Astrocyte of the cerebellum (primary cell): ENCODE results near the gene MAN2C1.
A peak's percentile ranks its signal among the peaks of the same experiment; 100 is the strongest.
"Not testable (repeated sequence)": the region's sequence is repeated elsewhere in the genome, so short reads cannot be mapped to it uniquely, and the experiment has no call there.

Experiments
- DNase-seq: peaks from one replicate; pipeline ENCODE4 v3.0.0-alpha.2; 2011; ENCODE audit warnings: low read depth
- H3K4me3 ChIP-seq: 2 replicates; pipeline ENCODE4 v1.5.1; 2011; ENCODE audit warnings: mild to moderate bottlenecking, low read depth, low read length, moderate library complexity
- in situ Hi-C: cut with HindIII; loops from 2 replicates; pipeline ENCODE4 v1.10.0; 2017; ENCODE audit warnings: low sequenced_read_pairs
- TF ChIP-seq, protein P1 (sequence below): IDR thresholded peaks from 2 replicates; pipeline ENCODE4 v1.5.1; 2012; ENCODE audit warnings: low read length, low read depth, moderate library complexity, mild to moderate bottlenecking; ENCODE audit errors: missing control alignments

The MAN2C1 gene

DNA sequence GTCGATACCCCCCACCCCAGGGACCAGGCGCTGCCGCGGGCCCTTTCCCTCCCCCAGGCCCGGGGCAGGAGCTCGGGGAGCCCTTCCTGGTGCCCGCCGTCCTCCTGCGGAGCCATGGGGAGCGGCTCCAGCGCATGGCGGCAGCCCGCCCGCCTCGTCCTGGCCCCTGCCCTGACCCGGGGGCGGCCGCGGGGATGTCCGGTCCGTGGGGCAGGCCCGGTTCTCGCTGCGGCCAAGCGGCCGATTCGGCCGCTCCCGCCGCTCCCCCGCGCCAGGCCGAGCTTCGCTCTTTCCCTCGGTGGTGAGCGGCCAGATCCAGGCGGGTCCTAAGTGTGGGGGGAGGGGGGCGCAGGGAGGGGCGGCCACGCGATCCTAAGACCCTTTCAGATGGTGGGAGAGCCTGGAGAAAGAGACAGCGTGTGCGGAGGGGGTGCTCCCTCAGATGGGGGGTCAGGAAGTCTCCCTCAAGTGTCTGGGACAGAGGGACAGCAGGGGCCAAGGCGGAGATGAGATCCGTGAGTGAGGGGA, 20.3 kb downstream of the MAN2C1 start:
- no peak for DNase-seq
- peak overlapping the region; percentile 70 for H3K4me3 ChIP-seq
- in situ Hi-C loops: no loop called here
- TF ChIP-seq, protein P1, sequence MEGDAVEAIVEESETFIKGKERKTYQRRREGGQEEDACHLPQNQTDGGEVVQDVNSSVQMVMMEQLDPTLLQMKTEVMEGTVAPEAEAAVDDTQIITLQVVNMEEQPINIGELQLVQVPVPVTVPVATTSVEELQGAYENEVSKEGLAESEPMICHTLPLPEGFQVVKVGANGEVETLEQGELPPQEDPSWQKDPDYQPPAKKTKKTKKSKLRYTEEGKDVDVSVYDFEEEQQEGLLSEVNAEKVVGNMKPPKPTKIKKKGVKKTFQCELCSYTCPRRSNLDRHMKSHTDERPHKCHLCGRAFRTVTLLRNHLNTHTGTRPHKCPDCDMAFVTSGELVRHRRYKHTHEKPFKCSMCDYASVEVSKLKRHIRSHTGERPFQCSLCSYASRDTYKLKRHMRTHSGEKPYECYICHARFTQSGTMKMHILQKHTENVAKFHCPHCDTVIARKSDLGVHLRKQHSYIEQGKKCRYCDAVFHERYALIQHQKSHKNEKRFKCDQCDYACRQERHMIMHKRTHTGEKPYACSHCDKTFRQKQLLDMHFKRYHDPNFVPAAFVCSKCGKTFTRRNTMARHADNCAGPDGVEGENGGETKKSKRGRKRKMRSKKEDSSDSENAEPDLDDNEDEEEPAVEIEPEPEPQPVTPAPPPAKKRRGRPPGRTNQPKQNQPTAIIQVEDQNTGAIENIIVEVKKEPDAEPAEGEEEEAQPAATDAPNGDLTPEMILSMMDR: no peak

DNA sequence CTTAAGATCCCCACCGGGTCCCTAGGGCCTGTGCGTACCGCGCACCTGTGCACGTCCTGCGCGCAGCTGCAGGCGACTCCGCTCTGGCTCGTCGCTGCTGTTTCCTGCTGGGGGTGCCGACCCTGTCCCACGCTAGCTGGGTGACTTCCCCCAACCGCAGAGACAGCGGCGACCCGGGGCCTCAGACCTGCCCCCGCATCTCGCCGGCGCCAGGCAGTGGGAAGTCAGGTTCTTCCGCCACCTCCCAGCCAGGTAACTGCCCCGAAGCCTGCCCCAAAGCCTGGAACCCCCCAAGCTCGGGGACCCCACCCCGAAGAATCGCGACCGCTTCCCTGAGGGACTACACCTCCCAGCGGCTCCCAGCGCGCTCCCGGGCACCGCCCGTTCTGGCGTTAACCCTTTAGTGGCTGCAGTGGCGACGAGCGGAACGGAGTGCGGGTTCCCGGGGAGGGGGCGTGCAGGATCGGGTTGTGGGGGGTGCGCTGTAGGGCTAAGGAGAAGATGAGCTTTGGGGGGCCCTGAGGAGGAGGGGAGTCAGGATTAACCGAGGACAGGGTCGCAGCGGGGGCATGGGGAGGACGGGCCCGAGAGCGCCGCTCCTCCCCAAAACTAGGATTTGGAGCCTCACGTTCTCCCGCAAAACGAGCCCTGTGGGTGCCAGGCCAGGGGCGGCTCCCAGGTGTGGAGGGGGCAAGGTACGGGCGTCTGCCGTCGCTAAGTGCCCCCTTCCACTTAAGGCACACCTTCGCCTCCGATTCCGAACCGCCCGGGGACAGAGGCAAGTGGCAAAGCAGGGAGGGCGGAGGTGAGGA, 21.0 kb downstream of the MAN2C1 start:
- H3K4me3 ChIP-seq: peak overlapping the region; percentile 70
- DNase-seq: no peak
- in situ Hi-C loops: no loop called here
- TF ChIP-seq, protein P1: no peak

DNA sequence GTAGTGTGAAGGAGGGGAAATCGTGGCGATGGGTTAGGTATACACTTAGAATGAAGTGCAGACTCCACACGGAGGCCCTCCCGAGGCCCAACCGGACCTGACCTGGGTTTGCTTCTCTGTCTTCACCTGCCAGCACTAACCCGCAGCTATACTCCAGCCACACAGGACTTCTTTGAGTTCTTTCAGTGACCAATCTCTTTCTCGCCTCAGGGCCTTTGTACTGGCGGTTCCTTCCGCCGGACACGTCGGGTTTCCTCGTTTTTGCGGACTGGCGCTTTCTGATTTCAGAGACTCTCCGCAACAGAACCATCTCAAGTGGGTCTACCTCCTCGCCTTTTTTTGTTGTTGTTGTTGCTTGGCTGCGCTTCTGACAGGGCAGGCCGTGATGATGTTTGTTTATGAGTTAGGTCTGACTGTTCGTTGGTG, 21.6 kb downstream of the MAN2C1 start, which contains the start of gene NEIL1:
TSS of gene NEIL1 (plus strand) at position 244 of the 426 bp plus-strand sequence. CDS start 1,867 bp downstream, outside the sequence.
- TF ChIP-seq, protein P1: no peak
- in situ Hi-C loops: no loop called here
- peak within 1 kb of the TSS; percentile 70 for H3K4me3 ChIP-seq
- no peak for DNase-seq

- DNase-seq, in situ Hi-C loops, H3K4me3 ChIP-seq: not testable (repeated sequence)
Measured at GRCh38 chr15:75343953-75344352, 24.5 kb downstream of the MAN2C1 start.

DNA sequence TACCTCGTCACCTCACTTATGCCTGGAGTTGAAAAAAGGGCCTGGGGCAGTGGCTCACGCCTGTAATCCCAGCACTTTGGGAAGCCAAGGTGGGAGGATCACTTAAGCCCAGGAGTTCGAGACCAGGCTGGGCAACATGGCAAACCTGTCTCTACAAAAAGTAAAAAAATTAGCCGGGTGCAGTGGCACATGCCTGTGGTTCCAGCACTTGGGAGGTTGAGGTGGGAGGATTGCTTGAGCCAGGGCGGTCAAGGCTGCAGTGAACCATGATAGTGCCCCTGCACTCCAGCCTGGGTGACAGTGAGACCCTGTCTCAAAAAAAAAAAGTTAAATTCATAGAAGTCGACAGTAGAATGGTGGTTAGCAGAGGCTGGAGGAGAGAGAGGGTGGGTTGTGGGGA, 26.2 kb downstream of the MAN2C1 start:
- no peak overlapping the region for H3K4me3 ChIP-seq
- DNase-seq: no peak
- in situ Hi-C loops: no loop called here
- TF ChIP-seq, protein P1: no peak

GRCh38 chr15:75339531-75340240, 28.7 kb downstream of the MAN2C1 start:
- DNase-seq: no peak
- TF ChIP-seq, protein P1: no peak
- in situ Hi-C loops: no loop called here
- H3K4me3 ChIP-seq: no peak overlapping the region
